HG02938 (cell line): ENCODE results near the gene TREM1.

Source experiments
- ATAC-seq: cut with Tn5 transposase; IDR thresholded peaks from one replicate; pipeline ENCODE4 v1.9.1; 2021; ENCODE audit warnings: mild to moderate bottlenecking, moderate library complexity; ENCODE audit not compliant: unreplicated experiment

The TREM1 gene

GRCh38 chr6:41226752-41227151 lies 59.7 kb downstream of the TREM1 start:
- no peak for ATAC-seq

DNA sequence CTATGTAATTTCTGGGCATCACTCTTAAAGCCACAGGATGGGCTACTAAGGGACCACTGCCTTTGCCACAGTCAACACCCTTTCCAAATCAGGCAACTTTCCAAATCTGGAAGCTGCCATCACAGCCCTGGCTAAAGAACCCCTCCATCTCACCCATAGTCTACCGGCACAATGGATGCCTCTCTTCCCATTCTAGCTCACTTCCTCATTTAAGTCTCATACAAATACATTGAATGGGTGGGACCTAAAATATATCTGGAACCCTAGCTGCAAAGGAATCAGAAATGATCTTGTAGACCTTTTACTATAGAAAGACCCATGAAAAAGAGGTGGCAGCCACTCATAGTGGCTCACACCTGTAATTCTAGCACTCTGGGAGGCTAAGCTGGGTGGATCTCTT lies 61.7 kb downstream of the TREM1 start:
- ATAC-seq: no peak
